Posterior vena cava (tissue), 2 donors: ENCODE results near the gene MDM2. TPM values are rescaled to one million over a fixed set of nuclear protein-coding genes. Genes with fewer than 3 reads are reported as not detected.
"Not testable (repeated sequence)": the region's sequence is repeated elsewhere in the genome, so short reads cannot be mapped to it uniquely, and the experiment has no call there.

Source experiments
- DNase-seq: peaks from one replicate; pipeline ENCODE4 v3.0.0-alpha.2; 2020; ENCODE audit warnings: low spot score
- intact Hi-C, 2 donors: fragments of 100-400 bp; cut with DNase I; formaldehyde crosslinking; loops; one replicate each; pipeline versions ENCODE4 v1.14.1 to v1.14.2; 2022 to 2023
- total RNA-seq, 2 donors: library from RNA; stranded (reverse); fragmentation: NEBNext Ultra II Directional; extraction: Animal tissue kit (Norgen Biotek cat#: 25700); gene quantifications; one replicate each; pipeline ENCODE4 v1.2.1, GENCODE V29; 2021
- donor health status: DM: yes; HTN: yes; CAD: no.
- donor health status: DM: yes; HTN: yes; CAD: no.

The MDM2 gene
- total RNA-seq, 2 donors from 2014 or later = 114 to 126 TPM

DNA sequence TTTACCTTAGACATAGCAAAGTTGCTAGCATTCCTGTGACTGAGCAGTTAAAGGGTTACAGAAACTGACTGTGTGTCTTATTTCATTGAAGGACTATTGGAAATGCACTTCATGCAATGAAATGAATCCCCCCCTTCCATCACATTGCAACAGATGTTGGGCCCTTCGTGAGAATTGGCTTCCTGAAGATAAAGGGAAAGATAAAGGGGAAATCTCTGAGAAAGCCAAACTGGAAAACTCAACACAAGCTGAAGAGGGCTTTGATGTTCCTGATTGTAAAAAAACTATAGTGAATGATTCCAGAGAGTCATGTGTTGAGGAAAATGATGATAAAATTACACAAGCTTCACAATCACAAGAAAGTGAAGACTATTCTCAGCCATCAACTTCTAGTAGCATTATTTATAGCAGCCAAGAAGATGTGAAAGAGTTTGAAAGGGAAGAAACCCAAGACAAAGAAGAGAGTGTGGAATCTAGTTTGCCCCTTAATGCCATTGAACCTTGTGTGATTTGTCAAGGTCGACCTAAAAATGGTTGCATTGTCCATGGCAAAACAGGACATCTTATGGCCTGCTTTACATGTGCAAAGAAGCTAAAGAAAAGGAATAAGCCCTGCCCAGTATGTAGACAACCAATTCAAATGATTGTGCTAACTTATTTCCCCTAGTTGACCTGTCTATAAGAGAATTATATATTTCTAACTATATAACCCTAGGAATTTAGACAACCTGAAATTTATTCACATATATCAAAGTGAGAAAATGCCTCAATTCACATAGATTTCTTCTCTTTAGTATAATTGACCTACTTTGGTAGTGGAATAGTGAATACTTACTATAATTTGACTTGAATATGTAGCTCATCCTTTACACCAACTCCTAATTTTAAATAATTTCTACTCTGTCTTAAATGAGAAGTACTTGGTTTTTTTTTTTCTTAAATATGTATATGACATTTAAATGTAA lies 31.5 kb downstream of the MDM2 start:
- intact Hi-C loops = no loop called here
- DNase-seq = no peak

DNA sequence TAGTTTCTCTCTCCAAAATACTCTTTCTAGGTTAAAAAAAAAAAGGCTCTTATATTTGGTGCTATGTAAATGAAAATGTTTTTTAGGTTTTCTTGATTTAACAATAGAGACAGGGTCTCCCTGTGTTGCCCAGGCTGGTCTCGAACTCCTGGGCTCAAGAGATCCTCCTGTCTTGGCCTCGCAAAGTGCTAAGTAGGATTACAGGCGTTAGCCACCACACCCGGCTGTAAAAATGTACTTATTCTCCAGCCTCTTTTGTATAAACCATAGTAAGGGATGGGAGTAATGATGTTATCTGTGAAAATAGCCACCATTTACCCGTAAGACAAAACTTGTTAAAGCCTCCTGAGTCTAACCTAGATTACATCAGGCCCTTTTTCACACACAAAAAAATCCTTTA lies 33.2 kb downstream of the MDM2 start:
- intact Hi-C loops, DNase-seq: not testable (repeated sequence)

DNA sequence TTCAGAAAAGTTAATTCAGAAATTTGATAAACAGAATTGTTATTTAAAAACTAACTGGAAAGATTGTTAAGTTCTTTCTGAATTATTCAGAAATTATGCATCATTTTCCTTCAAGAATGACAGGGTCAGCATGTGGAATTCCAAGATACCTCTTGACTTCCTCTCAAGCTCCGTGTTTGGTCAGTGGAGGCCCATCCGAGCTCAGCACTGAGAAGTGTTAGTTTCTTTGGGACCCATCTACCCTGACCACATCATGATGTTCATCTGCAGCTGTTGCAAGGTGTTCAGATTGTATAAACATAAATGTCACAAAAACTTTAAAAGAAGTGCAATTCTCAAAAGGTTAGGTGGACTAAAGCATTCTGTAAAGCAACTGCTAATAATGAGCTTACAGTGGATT lies 33.7 kb downstream of the MDM2 start:
- intact Hi-C loops = no loop called here
- no peak for DNase-seq

DNA sequence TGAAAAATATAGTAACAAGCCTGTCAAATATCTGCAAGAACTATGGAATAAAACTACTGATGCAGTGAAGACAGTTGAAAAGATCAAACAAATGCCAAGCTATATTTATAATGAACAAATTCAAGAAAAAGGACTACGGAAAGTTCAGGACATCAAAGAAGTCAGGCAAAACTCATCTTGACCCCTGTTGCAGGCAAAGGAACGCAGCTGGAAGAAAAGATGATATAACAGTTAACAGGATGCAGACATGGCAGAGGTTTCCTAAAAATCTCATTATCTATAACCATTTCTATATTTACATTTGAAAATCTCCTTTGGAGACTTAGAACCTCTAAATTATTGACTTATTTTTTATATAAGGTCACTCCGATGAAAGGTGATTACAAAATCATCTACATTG lies 34.1 kb downstream of the MDM2 start:
- DNase-seq = no peak
- intact Hi-C loops = no loop called here

DNA sequence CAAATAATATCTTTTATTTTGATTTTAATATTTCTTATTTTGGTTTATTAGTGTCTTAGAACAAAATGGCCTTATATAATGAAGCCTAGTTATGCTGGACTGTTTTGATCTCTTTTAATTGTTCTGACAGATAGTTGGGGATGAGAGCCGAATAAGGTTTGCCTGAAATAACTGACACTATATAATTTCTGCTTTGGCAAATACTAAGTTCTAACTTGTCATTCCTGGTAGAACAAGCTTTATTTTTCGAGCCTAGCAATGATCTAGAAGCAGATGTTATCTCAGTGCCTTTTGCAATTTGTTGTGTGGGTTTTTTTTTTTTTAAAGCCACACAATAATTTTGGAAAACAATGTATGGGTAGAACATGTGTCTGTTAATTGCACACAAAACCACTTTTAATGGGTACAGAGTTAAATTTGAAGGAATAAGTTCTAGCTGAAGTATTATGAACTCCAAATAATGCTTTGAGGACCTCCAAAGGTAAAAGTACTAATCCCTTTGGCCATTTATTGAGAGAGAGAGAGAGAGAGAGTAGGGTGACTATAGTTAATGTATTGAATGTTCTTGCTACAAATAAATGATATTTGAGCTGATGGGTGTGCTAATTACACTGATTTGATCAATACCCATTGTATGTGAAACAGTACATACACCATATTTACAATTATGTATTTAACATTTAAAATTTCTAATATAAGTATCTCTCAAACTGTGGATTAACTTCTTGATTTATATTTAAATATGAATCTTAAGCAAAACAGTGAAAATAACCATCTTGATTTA lies 35.0 kb downstream of the MDM2 start:
- intact Hi-C loops = no loop called here
- DNase-seq = no peak

DNA sequence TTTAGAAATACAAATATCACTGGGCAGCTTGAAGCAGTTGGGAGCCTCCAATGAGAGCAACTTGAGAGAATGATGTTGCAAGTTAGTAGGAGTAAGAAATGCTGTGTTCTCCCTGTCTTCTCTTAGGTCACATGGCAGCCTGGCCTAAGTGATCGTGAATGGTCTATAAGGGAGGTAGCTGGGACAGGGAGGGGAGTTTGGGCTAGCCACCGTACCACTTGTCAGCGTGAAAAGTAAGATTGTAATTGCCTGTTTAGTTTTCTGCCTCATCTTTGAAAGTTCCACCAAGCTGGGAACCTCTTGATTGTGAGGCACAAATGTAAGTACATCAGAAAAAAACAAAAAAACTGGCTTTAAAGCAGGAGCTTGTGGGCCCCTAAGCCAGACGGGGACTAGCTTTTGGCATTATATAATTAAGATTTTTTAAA lies 36.4 kb downstream of the MDM2 start:
- DNase-seq = no peak
- intact Hi-C loops = no loop called here

DNA sequence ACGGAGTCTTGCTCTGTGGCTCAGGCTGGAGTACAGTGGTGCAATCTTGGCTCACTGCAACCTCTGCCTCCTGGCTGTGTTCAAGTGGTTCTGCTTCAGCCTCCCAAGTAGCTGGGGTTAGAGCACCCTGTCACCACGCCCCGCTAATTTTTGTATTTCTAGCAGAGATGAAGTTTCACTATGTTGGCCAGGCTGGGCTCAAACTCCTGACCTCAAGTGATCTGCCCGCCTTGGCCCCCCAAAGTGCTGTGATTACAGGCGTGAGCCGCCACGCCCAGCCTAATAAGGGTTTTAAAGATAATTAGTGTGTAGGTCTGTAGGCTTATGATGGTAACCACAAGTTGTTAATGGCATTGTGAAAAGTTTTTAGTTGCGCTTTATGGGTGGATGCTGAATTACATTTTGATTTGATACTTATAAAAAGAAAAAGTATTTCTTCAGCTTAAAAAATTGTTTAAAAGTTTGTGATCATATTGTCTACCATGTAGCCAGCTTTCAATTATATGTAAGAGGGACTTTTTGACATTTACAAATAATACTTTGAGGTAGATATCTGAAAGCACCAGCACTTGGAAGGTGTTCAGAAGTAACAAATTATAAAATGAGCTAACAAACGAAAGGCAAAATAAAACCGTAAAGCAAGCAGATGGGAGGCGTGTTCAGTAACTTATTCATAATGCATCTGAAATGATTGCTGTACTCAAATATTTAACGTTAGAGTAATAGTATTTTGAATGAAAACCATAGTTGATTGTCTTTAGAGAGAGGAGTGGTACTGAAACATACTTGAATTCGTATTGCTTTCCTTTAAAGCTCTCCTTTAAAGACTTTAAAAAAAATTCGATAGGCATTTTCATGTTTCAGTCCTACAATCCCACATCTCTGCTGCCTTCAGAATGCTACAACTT lies 37.1 kb downstream of the MDM2 start:
- intact Hi-C loops = no loop called here
- no peak for DNase-seq

DNA sequence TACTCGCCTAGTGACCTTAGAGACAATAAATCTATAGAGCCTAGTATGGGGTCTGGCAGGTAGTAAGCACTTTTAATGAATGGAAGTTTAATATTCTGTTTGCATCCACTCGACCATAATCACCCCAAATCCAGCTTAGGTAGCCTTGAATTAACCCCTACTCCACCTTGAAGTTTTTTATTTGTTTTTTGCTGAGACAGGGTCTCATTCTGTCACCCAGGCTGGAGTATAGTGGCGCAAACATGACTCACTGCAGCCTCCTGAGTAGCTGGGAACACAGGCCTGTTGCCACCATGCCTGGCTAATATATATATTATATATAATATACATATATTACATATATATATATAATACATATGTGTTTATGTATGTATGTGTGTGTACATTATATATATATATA lies 38.8 kb downstream of the MDM2 start:
- DNase-seq = no peak
- intact Hi-C loops = no loop called here

DNA sequence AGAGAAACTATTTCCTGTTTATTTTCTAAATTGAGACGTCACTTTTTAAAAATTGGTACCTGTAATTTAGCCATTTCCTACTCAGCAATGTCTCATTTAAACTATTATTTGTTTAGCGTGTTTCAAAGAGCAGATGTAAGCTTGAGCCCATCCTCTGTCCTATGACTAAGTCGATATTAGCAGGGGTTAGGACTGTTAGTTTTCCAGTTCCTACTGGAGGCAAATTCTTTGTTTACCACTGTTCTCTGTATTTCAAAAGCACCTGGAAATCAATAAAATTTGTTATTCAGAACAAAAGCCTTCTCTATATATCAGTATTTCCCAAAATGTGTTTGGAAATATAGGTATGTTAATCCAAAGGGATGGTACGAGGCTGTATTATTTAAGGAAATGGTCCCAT lies 42.4 kb downstream of the MDM2 start:
- DNase-seq = no peak
- intact Hi-C loops = no loop called here

DNA sequence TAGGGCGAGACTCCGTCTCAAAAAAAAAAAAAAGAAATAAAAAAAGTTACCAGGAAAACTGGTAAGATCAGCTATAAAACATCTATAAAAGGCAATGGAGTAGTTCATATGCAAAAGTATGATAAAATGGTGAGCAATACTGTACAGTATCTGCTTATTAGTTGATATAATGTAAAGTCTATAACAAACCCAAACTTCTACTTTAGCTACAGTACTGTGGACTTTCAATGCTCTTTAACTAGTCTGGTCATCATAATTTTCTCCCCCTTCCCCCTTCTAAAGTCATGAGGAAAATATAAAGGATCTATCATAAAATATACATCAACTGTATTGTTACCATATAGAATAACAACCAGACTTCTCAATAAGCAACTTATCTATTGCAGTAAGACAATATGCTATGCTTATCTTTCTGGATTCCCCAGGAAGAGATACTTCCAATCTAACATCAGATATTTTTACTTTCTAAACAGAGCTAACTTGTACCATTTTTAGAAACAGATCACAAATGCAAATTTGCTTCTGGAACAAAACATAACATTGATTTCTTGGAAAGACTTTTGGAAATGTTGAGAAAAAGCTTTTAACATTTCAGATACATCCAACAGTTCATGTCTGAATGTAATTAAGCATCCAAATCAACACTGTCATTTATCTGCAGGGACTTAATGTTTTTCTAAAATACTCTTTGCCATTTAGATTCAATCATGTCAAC lies 43.8 kb downstream of the MDM2 start:
- no peak for DNase-seq
- intact Hi-C loops = no loop called here

DNA sequence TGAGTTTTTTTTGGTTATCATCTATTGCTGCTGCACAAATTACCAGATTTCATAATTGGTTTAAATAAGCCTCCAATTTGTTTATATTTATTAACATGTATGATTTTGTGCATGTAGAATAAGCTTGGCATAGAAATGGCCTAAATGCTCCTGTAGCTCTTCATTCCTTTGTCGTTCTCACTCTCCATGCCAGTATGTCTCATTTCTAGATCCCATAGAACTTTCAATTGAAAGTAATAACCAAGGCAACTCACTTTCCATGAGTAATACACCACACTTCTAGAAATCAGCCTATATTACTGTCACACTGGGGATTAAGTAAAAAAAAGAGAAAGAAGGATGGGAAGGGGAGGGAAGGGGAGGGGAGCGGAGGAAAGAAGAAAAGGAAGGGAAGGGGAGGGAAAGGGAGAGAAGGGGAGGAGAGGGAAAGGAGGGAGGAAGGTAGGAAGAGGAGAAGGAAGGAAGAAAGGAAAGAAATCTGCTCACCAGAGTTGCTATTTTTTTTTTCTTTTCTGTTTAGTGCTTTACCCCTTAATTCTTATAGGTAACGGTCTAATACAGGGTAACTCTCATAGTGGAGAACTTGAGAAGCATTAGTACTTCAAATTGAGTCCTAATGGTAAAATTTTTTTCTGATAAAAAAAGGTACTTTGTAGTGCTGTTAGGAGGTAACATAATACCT lies 45.6 kb downstream of the MDM2 start:
- intact Hi-C loops = loop anchor here in 1 of 2 donors (1.0 kb wide), 1 partner anchor 30 kb away; no protein-coding TSS in a partner anchor
- DNase-seq = no peak

DNA sequence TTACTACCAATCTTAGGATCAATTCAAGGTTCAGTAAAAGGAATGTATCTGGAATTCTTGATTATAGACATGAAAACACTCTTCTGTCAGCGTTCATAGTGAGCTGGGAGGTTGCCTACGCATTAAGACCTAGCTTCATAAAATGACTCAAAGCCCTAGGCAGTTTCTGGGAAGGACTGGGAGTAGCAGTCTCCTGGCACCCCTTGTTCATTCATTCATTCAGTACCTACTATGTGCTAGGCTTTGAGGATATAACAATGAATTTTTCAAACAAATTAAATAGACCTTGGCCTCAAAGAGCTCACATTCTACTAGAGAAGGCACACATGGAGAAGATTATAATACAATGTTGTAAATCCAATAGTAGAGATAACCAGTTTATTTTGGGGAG lies 46.1 kb downstream of the MDM2 start:
- no peak for DNase-seq
- intact Hi-C loops = no loop called here

DNA sequence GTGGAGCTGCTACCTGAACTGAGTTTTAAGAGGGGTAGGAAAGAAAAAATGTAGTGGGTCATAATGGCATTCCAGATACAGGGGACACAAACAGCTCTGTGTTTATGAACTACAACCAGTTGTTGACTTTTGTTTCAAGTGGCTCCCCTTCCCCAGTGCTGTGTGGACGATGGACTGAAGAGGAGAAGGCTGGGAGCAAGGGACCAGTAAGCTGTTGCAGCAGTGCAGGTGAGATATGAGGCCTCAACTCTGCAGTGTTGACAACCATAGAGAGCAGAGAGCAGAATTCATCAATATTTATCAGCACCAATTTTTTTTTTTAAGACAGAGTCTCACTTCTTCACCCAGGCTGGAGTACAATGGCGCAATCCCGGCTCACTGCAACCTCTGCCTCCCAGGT lies 46.6 kb downstream of the MDM2 start:
- intact Hi-C loops = no loop called here
- DNase-seq = no peak

DNA sequence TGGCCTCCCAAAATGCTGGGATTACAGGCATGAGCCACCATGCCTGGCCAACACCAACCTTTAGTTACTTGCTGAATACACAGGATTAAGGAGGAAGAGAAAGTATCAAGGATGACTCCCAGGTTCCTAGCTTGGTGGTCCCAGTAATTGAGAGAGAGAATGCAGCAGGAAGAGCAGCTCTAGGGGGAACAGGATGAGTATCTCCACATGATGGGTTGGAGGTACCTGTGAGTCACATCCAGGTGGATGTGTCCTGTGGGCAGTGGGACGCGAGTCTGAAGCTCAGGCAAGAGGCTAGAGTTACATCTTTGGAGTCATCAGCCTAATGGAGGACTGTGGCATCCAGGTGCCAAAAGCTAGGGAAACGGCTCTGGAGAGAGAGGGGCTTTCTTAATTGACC lies 47.1 kb downstream of the MDM2 start:
- DNase-seq = no peak
- intact Hi-C loops = no loop called here

DNA sequence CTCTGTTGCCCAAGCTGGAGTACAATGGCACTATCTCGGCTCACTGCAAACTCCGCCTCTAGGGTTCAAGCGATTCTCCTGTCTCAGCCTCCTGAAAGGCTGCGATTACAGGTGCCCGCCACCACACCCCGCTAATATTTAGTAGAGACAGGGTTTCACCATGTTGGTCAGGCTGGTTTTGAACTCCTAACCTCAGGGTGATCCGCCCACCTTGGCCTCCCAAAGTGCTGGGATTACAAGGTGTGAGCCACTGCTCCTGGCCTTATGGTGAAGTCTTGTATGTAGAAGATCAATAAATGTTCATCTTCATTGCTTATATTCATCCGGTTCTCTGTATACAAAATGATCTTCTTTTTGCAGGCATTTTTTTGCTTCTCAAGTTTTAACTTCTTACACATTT lies 47.8 kb downstream of the MDM2 start:
- intact Hi-C loops = no loop called here
- DNase-seq = no peak

DNA sequence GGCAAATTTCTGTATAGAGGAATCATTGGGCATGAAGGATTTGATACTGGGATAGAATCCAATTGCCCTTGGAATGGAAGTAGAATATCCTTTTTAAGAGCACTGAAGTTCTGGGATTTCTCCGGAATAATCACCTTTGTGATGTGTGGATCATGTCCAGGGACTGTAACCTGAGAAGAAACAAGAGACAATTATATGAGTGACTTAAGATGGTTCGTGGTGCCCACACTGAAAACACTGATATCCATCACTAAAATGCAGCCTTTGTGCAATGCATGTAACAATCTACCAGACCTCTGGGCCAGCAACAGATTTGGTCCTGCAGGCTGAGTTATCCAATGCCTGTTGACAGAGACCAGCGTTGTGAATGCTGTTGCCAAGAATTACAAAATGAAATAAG lies 48.5 kb downstream of the MDM2 start:
- DNase-seq = no peak
- intact Hi-C loops = no loop called here

DNA sequence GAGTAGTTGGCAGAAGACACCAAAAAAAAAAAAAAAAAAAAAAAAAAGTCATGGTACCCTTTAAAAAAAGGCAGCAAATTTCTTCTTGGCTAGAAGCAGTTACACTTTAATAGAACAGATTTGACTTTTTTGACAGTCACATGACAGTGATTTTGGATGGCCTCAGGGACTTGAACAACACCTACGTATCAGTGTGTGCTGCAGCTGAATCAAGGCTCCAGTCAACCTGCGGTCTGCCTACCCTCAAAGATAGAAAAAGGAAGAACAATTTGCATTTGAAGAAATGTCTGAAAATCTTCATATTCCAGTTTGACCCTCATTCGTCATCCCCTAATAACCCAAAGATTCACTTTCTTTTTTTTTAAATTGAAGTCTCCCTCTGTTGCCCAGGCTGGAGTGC lies 53.9 kb downstream of the MDM2 start:
- no peak for DNase-seq
- intact Hi-C loops = no loop called here

DNA sequence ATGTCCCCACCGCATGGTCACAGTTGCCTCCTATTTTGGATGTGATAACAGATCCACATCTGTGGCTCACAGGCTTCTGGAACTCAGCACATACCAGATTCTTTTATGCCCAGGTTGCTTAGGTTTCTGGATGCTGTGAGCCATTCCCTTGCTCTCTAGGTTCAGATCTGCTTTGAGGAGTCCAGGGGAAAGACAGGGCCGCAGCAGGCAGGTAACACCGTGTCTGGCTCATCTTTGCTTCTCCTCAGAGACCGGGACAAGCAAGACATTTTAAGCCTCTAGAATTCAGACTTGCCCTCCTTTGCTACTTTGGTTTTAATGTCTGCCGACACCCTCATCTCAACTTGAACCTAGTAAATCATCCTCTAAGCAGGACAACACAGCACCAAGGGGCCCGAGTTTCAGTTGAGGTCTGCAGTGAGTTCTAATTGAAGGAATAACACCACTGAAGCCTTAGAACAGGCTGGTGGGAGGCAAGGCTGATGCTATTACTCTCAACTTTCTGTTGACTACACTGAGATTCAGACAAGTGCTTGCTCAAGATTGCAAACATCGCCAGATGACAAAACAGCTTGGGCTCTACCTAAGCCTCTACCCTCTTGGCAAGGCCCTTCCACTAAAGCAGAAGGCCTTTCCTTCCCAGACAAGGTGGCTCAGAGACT lies 55.3 kb downstream of the MDM2 start:
- intact Hi-C loops = no loop called here
- no peak for DNase-seq
